Immature natural killer cell (primary cell): Measurements from ENCODE around the gene CFAP97D2. TPM values are rescaled to one million over a fixed set of nuclear protein-coding genes. Genes with fewer than 3 reads are reported as not detected.

Source experiments
- DNase-seq, 3 donors: peaks; one replicate each; pipeline ENCODE4 v3.0.0; 2022; ENCODE audit warnings: mixed read lengths in 1 of 3
- H3K27ac Mint-ChIP-seq, 6 donors: one replicate each; pipeline ENCODE4 v1.8.0; 2020; ENCODE audit warnings: mixed read lengths in 6 of 6, mild to moderate bottlenecking in 5 of 6, inconsistent platforms in 4 of 6, moderate library complexity in 3 of 6
- H3K27me3 Mint-ChIP-seq, 3 donors: one replicate each; pipeline ENCODE4 v1.8.0; 2020 to 2021; ENCODE audit warnings: low read depth in 3 of 3, mild to moderate bottlenecking in 3 of 3, mixed read lengths in 3 of 3, moderate library complexity in 3 of 3, inconsistent platforms in 1 of 3
- H3K36me3 Mint-ChIP-seq, 3 donors: one replicate each; pipeline ENCODE4 v1.8.0; 2020; ENCODE audit warnings: mixed read lengths in 3 of 3, inconsistent platforms in 2 of 3, mild to moderate bottlenecking in 2 of 3
- H3K4me1 Mint-ChIP-seq, 2 donors: one replicate each; pipeline ENCODE4 v1.8.0; 2020; ENCODE audit warnings: inconsistent platforms in 2 of 2, mild to moderate bottlenecking in 2 of 2, mixed read lengths in 2 of 2, moderate library complexity in 1 of 2
- H3K4me3 Mint-ChIP-seq, 5 donors: one replicate each; pipeline ENCODE4 v1.8.0; 2020; ENCODE audit warnings: mild to moderate bottlenecking in 5 of 5, mixed read lengths in 5 of 5, inconsistent platforms in 3 of 5, moderate library complexity in 3 of 5
- H3K9me3 Mint-ChIP-seq, 6 donors: one replicate each; pipeline ENCODE4 v1.8.0; 2020; ENCODE audit warnings: mild to moderate bottlenecking in 6 of 6, mixed read lengths in 6 of 6, inconsistent platforms in 4 of 6, moderate library complexity in 3 of 6
- polyA plus RNA-seq, 3 donors: library from polyadenylated mRNA; unstranded; fragments of 300-500 nt; fragmentation: Illumina TruSeq; gene quantifications; one replicate each; pipeline ENCODE4 v1.2.3, GENCODE V29; 2021

The CFAP97D2 gene
- polyA plus RNA-seq, 3 donors from 2014 or later, result 0.40 to 1.0 (median 0.44) TPM

DNA sequence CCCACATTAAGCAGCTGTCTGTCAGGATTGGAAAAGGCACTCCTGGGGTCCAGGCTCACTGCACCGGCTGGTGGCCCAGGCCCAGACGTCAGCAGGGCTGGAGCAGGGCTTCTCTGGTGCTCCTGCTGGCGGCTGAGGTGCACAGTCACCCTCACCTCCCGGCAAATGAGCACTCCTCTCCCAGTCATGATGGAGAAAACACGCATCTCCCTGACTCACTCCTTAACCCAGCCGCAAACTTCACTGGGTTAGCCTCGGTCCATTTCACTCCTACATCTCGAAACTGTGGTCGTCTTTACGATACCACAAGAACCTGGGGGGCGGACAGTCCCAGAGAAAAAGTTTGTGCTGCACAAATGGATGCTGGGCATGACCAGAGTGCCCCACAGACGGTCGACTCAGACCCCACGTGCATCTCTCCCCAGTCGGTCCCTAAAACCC lies 43.3 kb upstream of the CFAP97D2 start:
- peaks cover 29 to 38% of the 10 kb centered on the region in 2 donors for H3K4me1 Mint-ChIP-seq
- peaks cover 0 to 4% (median 0%) of the 10 kb centered on the region in 6 donors for H3K9me3 Mint-ChIP-seq
- no peak for DNase-seq
- peaks cover 0 to 11% (median 3%) of the 10 kb centered on the region in 3 donors for H3K36me3 Mint-ChIP-seq
- peak overlapping the region; percentile 5 to 92 (median 40) for H3K27ac Mint-ChIP-seq
- H3K4me3 Mint-ChIP-seq, result peak overlapping the region in 1 of 5 donors; percentile 18
- peaks cover 12 to 30% (median 19%) of the 10 kb centered on the region in 3 donors for H3K27me3 Mint-ChIP-seq

DNA sequence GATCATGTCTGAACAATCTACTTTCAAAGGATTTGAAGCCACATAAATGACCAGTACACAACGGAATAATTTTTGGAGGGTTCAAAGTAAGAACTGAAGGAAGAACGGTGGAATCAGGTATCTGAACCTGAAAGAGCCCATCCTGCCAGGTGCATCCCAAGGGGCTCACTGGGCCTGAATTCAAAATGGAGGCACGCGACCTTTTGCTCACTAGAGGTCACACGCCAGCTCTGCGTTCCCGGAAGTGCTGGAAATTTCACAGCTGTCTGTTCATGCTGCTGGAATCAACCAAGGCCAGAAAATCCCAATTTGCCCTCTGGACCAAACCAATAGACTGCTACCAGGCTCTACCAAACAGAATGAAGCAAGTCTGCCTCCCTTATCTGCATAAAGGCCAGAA lies 42.5 kb upstream of the CFAP97D2 start:
- H3K27ac Mint-ChIP-seq, result peak overlapping the region in 3 of 6 donors; percentile 10 to 90 (median 75)
- no peak for DNase-seq

GRCh38 chr13:114140131-114140905 lies 38.7 kb upstream of the CFAP97D2 start:
- DNase-seq, result peak; percentile 61 to 78 (median 72)
- Mint-ChIP-seq H3K36me3 (no peaks in the 10 kb centered on the region), H3K4me3 (no peak overlapping the region), H3K4me1 (peaks cover 8 to 9% of the 10 kb centered on the region in 2 donors), H3K9me3 (no peaks in the 10 kb centered on the region), H3K27me3 (peaks cover 3 to 7% (median 6%) of the 10 kb centered on the region in 3 donors), H3K27ac (no peak overlapping the region)

More for the DNA sequence above, 42.5 kb upstream of the CFAP97D2 start:
- no peaks in the 10 kb centered on the region for H3K9me3 Mint-ChIP-seq
- peaks cover 24 to 30% of the 10 kb centered on the region in 2 donors for H3K4me1 Mint-ChIP-seq
- peaks cover 0 to 3% (median 0%) of the 10 kb centered on the region in 3 donors for H3K36me3 Mint-ChIP-seq
- H3K27me3 Mint-ChIP-seq, result peaks cover 4 to 22% (median 11%) of the 10 kb centered on the region in 3 donors
- no peak overlapping the region for H3K4me3 Mint-ChIP-seq

- Mint-ChIP-seq H3K4me1 (peaks cover 8% of the 10 kb centered on the region in 2 donors), H3K27ac (no peak overlapping the region), H3K27me3 (peaks cover 3 to 7% (median 6%) of the 10 kb centered on the region in 3 donors), H3K36me3 (no peaks in the 10 kb centered on the region), H3K4me3 (no peak overlapping the region), H3K9me3 (no peaks in the 10 kb centered on the region)
- DNase-seq, result peak; percentile 67 to 77 (median 69)
These were observed 38.2 kb upstream of the CFAP97D2 start for GRCh38 chr13:114140906-114141250.

GRCh38 chr13:114141261-114141996 lies 37.6 kb upstream of the CFAP97D2 start:
- Mint-ChIP-seq H3K27me3 (peaks cover 3 to 8% (median 7%) of the 10 kb centered on the region in 3 donors), H3K4me3 (no peak overlapping the region), H3K36me3 (no peaks in the 10 kb centered on the region), H3K27ac (no peak overlapping the region), H3K9me3 (no peaks in the 10 kb centered on the region), H3K4me1 (peaks cover 8% of the 10 kb centered on the region in 2 donors)
- DNase-seq, result no peak

GRCh38 chr13:114142137-114142550 lies 36.9 kb upstream of the CFAP97D2 start:
- no peak for DNase-seq
- no peak overlapping the region for H3K27ac Mint-ChIP-seq
- H3K27me3 Mint-ChIP-seq, result peaks cover 6 to 12% (median 9%) of the 10 kb centered on the region in 3 donors
- H3K4me1 Mint-ChIP-seq, result peaks cover 8% of the 10 kb centered on the region in 2 donors
- H3K36me3 Mint-ChIP-seq, result no peaks in the 10 kb centered on the region
- H3K4me3 Mint-ChIP-seq, result no peak overlapping the region
- H3K9me3 Mint-ChIP-seq, result no peaks in the 10 kb centered on the region

DNA sequence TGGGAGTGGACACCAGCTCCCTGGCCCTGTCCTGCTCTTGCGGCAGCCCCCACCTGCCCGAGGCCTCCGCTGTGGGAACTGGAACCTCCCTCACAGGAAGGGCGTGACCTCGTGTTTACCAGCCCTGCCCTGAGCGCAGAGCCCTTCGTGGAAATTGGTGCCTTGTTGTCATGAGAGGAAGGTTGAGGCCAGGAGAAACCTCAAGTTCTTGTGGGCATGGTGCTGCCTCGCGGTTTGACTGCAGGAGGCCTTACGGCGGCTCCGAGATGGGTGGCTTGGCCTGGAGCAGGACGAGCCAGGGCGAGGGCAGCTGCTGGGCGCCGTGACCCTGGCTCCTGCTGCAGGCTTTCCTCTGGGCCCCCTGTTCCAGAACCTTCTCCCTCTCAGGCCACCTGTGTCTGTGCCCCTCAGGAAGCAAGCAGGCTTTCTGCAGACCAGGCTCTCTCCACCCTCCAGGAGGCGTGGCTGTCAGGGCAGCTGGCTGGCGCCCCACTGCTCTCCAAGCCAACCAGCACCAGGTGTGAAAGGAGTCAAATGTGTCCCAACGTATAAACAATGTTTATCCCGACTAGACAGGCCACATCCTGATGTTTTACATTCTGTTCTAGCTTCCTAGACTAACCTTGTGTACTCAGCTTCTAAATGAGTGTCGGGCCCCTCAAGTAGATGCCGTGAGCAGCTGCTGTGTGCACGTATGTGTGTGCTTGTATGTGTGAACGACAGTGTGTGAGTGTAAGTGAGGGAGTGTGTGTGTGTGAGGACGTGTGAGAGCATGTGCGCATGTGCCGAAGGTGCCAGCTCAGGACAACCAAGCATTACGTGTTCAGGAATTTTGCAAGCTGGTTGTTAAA lies 36.2 kb upstream of the CFAP97D2 start:
- H3K9me3 Mint-ChIP-seq, result no peaks in the 10 kb centered on the region
- no peak overlapping the region for H3K4me3 Mint-ChIP-seq
- DNase-seq, result peak; percentile 91 to 93 (median 91)
- H3K27ac Mint-ChIP-seq, result no peak overlapping the region
- H3K4me1 Mint-ChIP-seq, result peaks cover 4 to 5% of the 10 kb centered on the region in 2 donors
- peaks cover 6 to 11% (median 11%) of the 10 kb centered on the region in 3 donors for H3K27me3 Mint-ChIP-seq
- no peaks in the 10 kb centered on the region for H3K36me3 Mint-ChIP-seq

DNA sequence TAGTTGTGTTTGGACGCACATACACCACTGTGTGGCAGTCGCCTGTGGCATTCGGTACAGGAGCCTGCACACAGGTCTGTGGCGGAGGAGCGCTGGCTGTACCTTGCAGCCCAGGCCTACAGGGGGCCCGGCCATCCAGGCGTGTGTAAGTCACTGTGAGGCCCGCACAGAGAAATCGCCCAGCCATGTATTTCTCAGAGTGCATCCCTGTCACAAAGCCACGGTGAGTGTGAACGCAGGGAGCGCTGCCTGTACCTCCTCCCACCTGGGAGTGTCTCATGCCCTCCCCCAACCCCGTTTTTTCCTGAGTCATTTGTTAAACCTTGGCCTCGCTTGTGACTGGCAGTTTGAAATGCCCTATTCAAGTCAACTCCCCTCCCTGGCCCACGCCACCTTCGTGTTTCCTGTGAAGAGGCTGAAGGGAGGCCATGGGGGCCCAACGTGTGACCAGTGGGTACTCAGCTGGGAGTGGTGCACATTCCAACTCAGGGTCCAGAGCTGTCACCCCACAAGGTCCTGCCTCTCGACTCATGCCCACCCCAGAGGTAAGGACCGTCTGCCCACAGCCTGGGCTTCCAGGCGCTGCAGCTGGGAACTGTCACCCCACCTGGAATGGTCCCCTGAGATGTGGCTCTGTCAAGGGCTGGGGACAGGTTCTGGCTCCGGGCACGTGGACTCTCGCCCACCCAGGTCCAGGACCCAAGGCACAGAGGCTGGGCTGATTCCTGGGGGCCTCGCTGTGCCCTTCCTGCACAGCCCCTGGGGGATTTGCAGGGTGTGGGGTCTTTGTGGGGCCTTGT lies 35.1 kb upstream of the CFAP97D2 start:
- Mint-ChIP-seq H3K4me1 (peaks cover 13 to 14% of the 10 kb centered on the region in 2 donors), H3K27ac (peak overlapping the region in 1 of 6 donors; percentile 95), H3K27me3 (peaks cover 15 to 22% (median 21%) of the 10 kb centered on the region in 3 donors), H3K9me3 (no peaks in the 10 kb centered on the region), H3K36me3 (no peaks in the 10 kb centered on the region), H3K4me3 (no peak overlapping the region)
- DNase-seq, result peak in 2 of 3 donors; percentile 64 to 70

DNA sequence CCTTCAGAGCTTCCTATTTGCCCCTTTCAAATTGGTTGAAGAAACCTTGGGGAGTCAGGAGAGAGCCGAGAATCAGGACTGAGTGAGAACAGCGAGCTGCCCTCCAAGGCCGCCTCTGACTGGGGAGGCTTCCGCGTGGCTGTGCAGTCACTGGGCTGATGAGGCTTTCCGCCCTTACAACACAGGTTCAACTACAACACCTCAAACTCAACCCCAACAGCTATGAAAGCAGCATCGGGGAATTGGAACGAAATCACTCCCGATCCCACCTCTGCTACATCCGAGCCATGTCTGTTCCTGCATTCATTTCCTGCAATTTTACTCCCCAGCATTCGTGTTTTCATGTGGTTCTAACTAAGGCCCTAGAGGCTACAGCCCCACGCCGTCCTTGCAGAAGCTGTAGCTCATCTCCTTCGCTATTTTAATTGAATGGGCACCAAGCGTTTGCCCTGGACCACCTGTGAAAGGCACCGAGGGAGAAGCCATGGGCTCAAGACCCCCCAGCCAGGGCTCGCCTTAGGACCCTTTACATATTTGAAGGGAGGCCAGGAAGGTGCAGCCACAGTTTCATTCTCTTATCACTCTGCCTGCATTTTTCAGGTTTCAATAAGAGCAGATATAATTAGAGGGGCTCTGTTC lies 34.3 kb upstream of the CFAP97D2 start:
- H3K4me1 Mint-ChIP-seq, result peaks cover 20 to 22% of the 10 kb centered on the region in 2 donors
- no peak for DNase-seq
- H3K4me3 Mint-ChIP-seq, result peak overlapping the region in 4 of 5 donors; percentile 41 to 73 (median 62)
- H3K27ac Mint-ChIP-seq, result peak overlapping the region in 2 of 6 donors; percentile 79 to 95
- H3K36me3 Mint-ChIP-seq, result no peaks in the 10 kb centered on the region
- H3K27me3 Mint-ChIP-seq, result peaks cover 15 to 23% (median 22%) of the 10 kb centered on the region in 3 donors
- H3K9me3 Mint-ChIP-seq, result no peaks in the 10 kb centered on the region

DNA sequence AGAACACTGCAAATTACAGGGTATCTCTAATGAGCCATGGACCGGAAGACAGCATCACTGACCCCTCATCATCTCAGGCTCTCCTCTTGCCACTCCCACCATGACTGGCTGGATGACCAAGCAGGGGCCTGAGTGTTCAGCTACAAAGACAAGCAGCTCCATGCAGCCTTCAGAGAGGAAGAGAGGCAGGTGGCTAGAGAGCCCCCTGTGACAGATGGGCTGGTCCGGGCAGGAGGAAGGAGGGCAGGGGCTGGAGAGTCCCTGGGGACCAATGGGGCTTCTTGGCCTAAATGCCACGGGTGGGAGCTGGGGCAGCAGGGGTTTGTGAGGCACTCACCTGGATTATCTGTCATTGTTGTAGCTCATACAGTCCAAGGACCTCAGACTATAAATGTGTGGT lies 33.8 kb upstream of the CFAP97D2 start:
- H3K4me3 Mint-ChIP-seq, result peak overlapping the region in 4 of 5 donors; percentile 36 to 73 (median 54)
- peak overlapping the region in 2 of 6 donors; percentile 79 to 95 for H3K27ac Mint-ChIP-seq
- no peak for DNase-seq
- H3K36me3 Mint-ChIP-seq, result no peaks in the 10 kb centered on the region
- H3K27me3 Mint-ChIP-seq, result peaks cover 15 to 22% (median 20%) of the 10 kb centered on the region in 3 donors
- H3K9me3 Mint-ChIP-seq, result no peaks in the 10 kb centered on the region
- H3K4me1 Mint-ChIP-seq, result peaks cover 26 to 27% of the 10 kb centered on the region in 2 donors

- no peaks in the 10 kb centered on the region for H3K9me3 Mint-ChIP-seq
- peaks cover 30 to 32% of the 10 kb centered on the region in 2 donors for H3K4me1 Mint-ChIP-seq
- H3K27ac Mint-ChIP-seq, result peak overlapping the region in 2 of 6 donors; percentile 94 to 95
- peak overlapping the region; percentile 36 to 71 (median 66) for H3K4me3 Mint-ChIP-seq
- peaks cover 15 to 22% (median 18%) of the 10 kb centered on the region in 3 donors for H3K27me3 Mint-ChIP-seq
- H3K36me3 Mint-ChIP-seq, result no peaks in the 10 kb centered on the region
- no peak for DNase-seq
These were observed 33.3 kb upstream of the CFAP97D2 start for GRCh38 chr13:114145722-114146121.

GRCh38 chr13:114146173-114146572 lies 32.9 kb upstream of the CFAP97D2 start:
- H3K4me3 Mint-ChIP-seq, result peak overlapping the region; percentile 41 to 71 (median 54)
- peaks cover 35 to 36% of the 10 kb centered on the region in 2 donors for H3K4me1 Mint-ChIP-seq
- no peak for DNase-seq
- no peaks in the 10 kb centered on the region for H3K36me3 Mint-ChIP-seq
- H3K27ac Mint-ChIP-seq, result peak overlapping the region in 3 of 6 donors; percentile 20 to 95 (median 94)
- peaks cover 15 to 22% (median 18%) of the 10 kb centered on the region in 3 donors for H3K27me3 Mint-ChIP-seq
- no peaks in the 10 kb centered on the region for H3K9me3 Mint-ChIP-seq
